B cell (primary cell): ENCODE measurements around the gene SSBP3. TPM values are rescaled to one million over a fixed set of nuclear protein-coding genes. Genes with fewer than 3 reads are reported as not detected.

Experiments
- ATAC-seq: fragments of 200-7000 bp; cut with Tn5 transposase; one replicate; pipeline ENCODE4 v1.10.0; 2021; ENCODE audit warnings: low read depth, mild to moderate bottlenecking, moderate number of reproducible peaks, moderate library complexity
- CTCF ChIA-PET: fragments of 350-600 bp; sonication (Branson Sonifier 250); formaldehyde crosslinking; loops from one replicate; lab custom pipeline; 2021; ENCODE audit warnings: antibody characterized with exemption, inconsistent platforms; lab: Charles Lee
- POLR2A ChIA-PET: fragments of 350-600 bp; sonication (Branson Sonifier 250); formaldehyde crosslinking; loops from one replicate; lab custom pipeline; 2021; ENCODE audit warnings: antibody characterized with exemption; lab: Charles Lee
- DNase-seq: peaks from one replicate; pipeline ENCODE4 v3.0.0; 2013
- H2AFZ ChIP-seq: 2 replicates; pipeline ENCODE4 v1.6.1; 2012; ENCODE audit warnings: mild to moderate bottlenecking, low read depth, low read length; ENCODE audit not compliant: insufficient read depth, poor library complexity, severe bottlenecking
- H3K27ac ChIP-seq, 2 donors: 1 replicate in 1 of 2; 2 replicates in 1 of 2; pipeline ENCODE4 v1.5.1; 2012 to 2013; ENCODE audit warnings: low read length in 2 of 2, mild to moderate bottlenecking in 2 of 2, moderate library complexity in 1 of 2
- H3K27me3 ChIP-seq, 4 experiments: fragments of 200-600 bp in 1 of 4; sonication (generic) in 1 of 4; replicated peaks in 1 of 4; 1 replicate in 2 of 4; 2 replicates in 2 of 4; pipeline versions ENCODE4 v1.6.1 to v1.7.0; 2013 to 2016; ENCODE audit warnings: low read length in 3 of 4, mild to moderate bottlenecking in 2 of 4, mixed read lengths in 1 of 4, moderate library complexity in 1 of 4; ENCODE audit not compliant: insufficient read depth in 4 of 4, control insufficient read depth in 3 of 4; ENCODE audit errors: control extremely low read depth in 1 of 4
- H3K36me3 ChIP-seq, 2 experiments: replicated peaks in 1 of 2; 1 replicate in 1 of 2; 2 replicates in 1 of 2; pipeline versions ENCODE4 v1.6.1 to v1.7.1; 2013; ENCODE audit warnings: low read length in 1 of 2; ENCODE audit not compliant: insufficient read depth in 2 of 2, control insufficient read depth in 1 of 2; ENCODE audit errors: control extremely low read depth in 1 of 2, extremely low read depth in 1 of 2
- H3K4me1 ChIP-seq, 2 donors: fragments of 200-600 bp in 1 of 2; sonication (generic) in 1 of 2; 1 replicate in 1 of 2; 2 replicates in 1 of 2; pipeline versions ENCODE4 v1.5.1 to v1.6.1; 2013 to 2017; ENCODE audit warnings: low read length in 2 of 2; ENCODE audit not compliant: control insufficient read depth in 2 of 2, insufficient read depth in 2 of 2
- H3K4me2 ChIP-seq: replicated peaks from 2 replicates; pipeline ENCODE3; 2012; ENCODE audit warnings: mild to moderate bottlenecking, low read depth, low read length; ENCODE audit not compliant: poor library complexity, severe bottlenecking
- H3K4me3 ChIP-seq, 5 experiments: fragments of 200-600 bp in 1 of 5; sonication (generic) in 1 of 5; 1 replicate in 3 of 5; 2 replicates in 2 of 5; pipeline versions ENCODE4 v1.5.1 to v1.7.0; 2011 to 2016; ENCODE audit warnings: low read length in 4 of 5, mild to moderate bottlenecking in 4 of 5, low read depth in 2 of 5, control low read depth in 1 of 5, moderate library complexity in 1 of 5; ENCODE audit not compliant: insufficient read depth in 1 of 5; ENCODE audit errors: control extremely low read depth in 1 of 5, extremely low read depth in 1 of 5
- H3K79me2 ChIP-seq: fragments of 200-600 bp; sonication (generic); one replicate; pipeline ENCODE4 v1.6.0; 2016; ENCODE audit warnings: low read length; ENCODE audit not compliant: control insufficient read depth, insufficient read depth
- H3K9ac ChIP-seq: fragments of 200-600 bp; sonication (generic); 2 replicates; pipeline ENCODE4 v1.6.1; 2017; ENCODE audit warnings: mild to moderate bottlenecking, low read length, moderate library complexity
- H3K9me3 ChIP-seq, 3 donors: one replicate each; pipeline versions ENCODE4 v1.6.1 to v1.7.1; 2013; ENCODE audit warnings: low read length in 2 of 3; ENCODE audit not compliant: control insufficient read depth in 2 of 3, insufficient read depth in 1 of 3; ENCODE audit errors: control extremely low read depth in 1 of 3
- H4K20me1 ChIP-seq: 2 replicates; pipeline ENCODE4 v1.6.0; 2012; ENCODE audit warnings: mild to moderate bottlenecking, low read length; ENCODE audit not compliant: insufficient read depth, control insufficient read depth, poor library complexity, severe bottlenecking
- H3K27ac Mint-ChIP-seq: one replicate; pipeline ENCODE4 v1.8.0; 2021; ENCODE audit warnings: mixed read lengths
- H3K27me3 Mint-ChIP-seq: one replicate; pipeline ENCODE4 v1.8.0; 2021; ENCODE audit warnings: mixed read lengths
- H3K4me1 Mint-ChIP-seq: one replicate; pipeline ENCODE4 v1.8.0; 2021; ENCODE audit warnings: mixed read lengths
- H3K4me3 Mint-ChIP-seq: one replicate; pipeline ENCODE4 v1.8.0; 2021; ENCODE audit warnings: mixed read lengths
- H3K9me3 Mint-ChIP-seq: one replicate; pipeline ENCODE4 v1.8.0; 2022; ENCODE audit warnings: mixed read lengths; ENCODE audit not compliant: insufficient read depth
- CTCF ChIP-seq: fragments of 200-600 bp; IDR thresholded peaks from one replicate; pipeline ENCODE4 v1.8.0; 2022; ENCODE audit warnings: antibody characterized with exemption, mild to moderate bottlenecking
- EZH2 ChIP-seq: IDR thresholded peaks from 2 replicates; pipeline ENCODE4 v1.6.1; 2012; ENCODE audit warnings: borderline replicate concordance, low read depth, mild to moderate bottlenecking, moderate library complexity, low read length; ENCODE audit not compliant: insufficient read depth, poor library complexity, severe bottlenecking
- WGBS: methylation state at CpG from one replicate; pipeline ENCODE4 v1.1.5; 2013; ENCODE audit warnings: missing lambda C conversion rate; ENCODE audit not compliant: insufficient coverage; 5-methylcytosine and 5-hydroxymethylcytosine counted together
- intact Hi-C: fragments of 100-400 bp; cut with micrococcal nuclease; formaldehyde crosslinking; loops from one replicate; pipeline ENCODE4 v1.10.0; 2022
- polyA plus RNA-seq: library from polyadenylated mRNA; depleted of rRNA; stranded (reverse); fragments of >200 nt; gene quantifications from 2 replicates; pipeline ENCODE4 v1.2.3, GENCODE V29; 2012
- total RNA-seq, 2 donors: library from RNA; stranded (reverse); fragments of 120-200 nt in 1 of 2; gene quantifications; 1 replicate in 1 of 2; 2 replicates in 1 of 2; pipeline versions ENCODE4 v1.2.3 to v1.2.4, GENCODE V29; 2013 to 2022

Gene SSBP3
- total and polyA plus RNA-seq, 2 donors (not counting 1 experiment from before 2014, with no cell fraction given): 16.9 to 30.7 TPM

- WGBS: 94% methylated on average over 11 of the region's 13 CpGs
- TF ChIP-seq CTCF (no peak), EZH2 (no peak)
- Histone ChIP-seq H4K20me1 (no peaks in the 10 kb centered on the region), H3K36me3 (no peaks in the 10 kb centered on the region), H3K79me2 (peaks cover 21% of the 10 kb centered on the region), H3K4me3 (no peak overlapping the region), H3K9ac (no peak overlapping the region), H3K9me3 (no peaks in the 10 kb centered on the region), H3K27me3 (no peaks in the 10 kb centered on the region), H3K4me2 (no peak overlapping the region), H3K4me1 (no peaks in the 10 kb centered on the region), H3K27ac (no peak overlapping the region), H2AFZ (no peak overlapping the region)
- no peak for ATAC-seq
- DNase-seq: no peak
- POLR2A ChIA-PET: no interaction called here
- Mint-ChIP-seq H3K4me1 (peaks cover 23% of the 10 kb centered on the region), H3K27me3 (no peaks in the 10 kb centered on the region), H3K9me3 (no peaks in the 10 kb centered on the region), H3K27ac (no peak overlapping the region), H3K4me3 (no peak overlapping the region)
- CTCF ChIA-PET: interaction anchor here (1.3 kb wide), 1 partner anchor 10 kb away, joined by 3 read pairs; no protein-coding TSS in a partner anchor
- intact Hi-C loops: no loop called here
These were observed 71.0 kb downstream of the SSBP3 start for GRCh38 chr1:54335011-54335754.

- no peaks in the 10 kb centered on the region for H3K27me3 Mint-ChIP-seq
- no peak overlapping the region for H2AFZ ChIP-seq
- H3K36me3 ChIP-seq: no peaks in the 10 kb centered on the region
- H3K4me1 ChIP-seq: peaks cover 0 to under 1% of the 10 kb centered on the region in 2 donors
- no peak for DNase-seq
- peaks cover 3% of the 10 kb centered on the region for H3K79me2 ChIP-seq
- TF ChIP-seq EZH2 (no peak), CTCF (no peak)
- H3K4me3 Mint-ChIP-seq: no peak overlapping the region
- ChIA-PET POLR2A (no interaction called here), CTCF (no interaction called here)
- no peak overlapping the region for H3K9ac ChIP-seq
- no peaks in the 10 kb centered on the region for H4K20me1 ChIP-seq
- intact Hi-C loops: no loop called here
- H3K9me3 ChIP-seq: no peaks in the 10 kb centered on the region
- ATAC-seq: no peak
- H3K9me3 Mint-ChIP-seq: no peaks in the 10 kb centered on the region
- no peak overlapping the region for H3K27ac ChIP-seq
- H3K4me1 Mint-ChIP-seq: peaks cover 28% of the 10 kb centered on the region
- no peak overlapping the region for H3K4me2 ChIP-seq
- no peaks in the 10 kb centered on the region for H3K27me3 ChIP-seq
- H3K27ac Mint-ChIP-seq: no peak overlapping the region
- no peak overlapping the region for H3K4me3 ChIP-seq
- 94% methylated on average over 20 of the region's 21 CpGs for WGBS
These were observed 73.2 kb downstream of the SSBP3 start for GRCh38 chr1:54332781-54333585.
